Stimulated activated naive CD4-positive, alpha-beta T cell treated with Interleukin-2 at 50 U/mL for 16 hours (primary cell): ENCODE measurements around the gene SGF29.
"Not testable (repeated sequence)": the region's sequence is repeated elsewhere in the genome, so short reads cannot be mapped to it uniquely, and the experiment has no call there.

Experiments
- DNase-seq: peaks from one replicate; lab custom pipeline; 2025; lab: John Stamatoyannopoulos, UW

The SGF29 gene

GRCh38 chr16:28532940-28533647 is 20.6 kb upstream of the SGF29 start:
- DNase-seq: no peak

- DNase-seq: no peak
Measured at GRCh38 chr16:28534542-28535373, 19.0 kb upstream of the SGF29 start.

- DNase-seq: no peak
Measured at GRCh38 chr16:28537076-28537475, 16.6 kb upstream of the SGF29 start.

GRCh38 chr16:28537964-28538732 is 15.6 kb upstream of the SGF29 start:
- no peak for DNase-seq

- no peak for DNase-seq
Measured at GRCh38 chr16:28538733-28539596, 14.8 kb upstream of the SGF29 start, which contains the start of gene NUPR1. Gene NUPR1 (minus strand): TSS chr16:28538974. CDS start chr16:28538907, 67 bp downstream.

GRCh38 chr16:28540346-28540745 is 13.4 kb upstream of the SGF29 start:
- no peak for DNase-seq

GRCh38 chr16:28542646-28543045 is 11.1 kb upstream of the SGF29 start:
- DNase-seq: no peak

- DNase-seq: no peak
Measured at GRCh38 chr16:28543072-28543471, 10.6 kb upstream of the SGF29 start.

- DNase-seq: no peak
Measured at GRCh38 chr16:28544998-28545397, 8.7 kb upstream of the SGF29 start.

- not testable (repeated sequence) for DNase-seq
Measured at GRCh38 chr16:28545964-28546363, 7.8 kb upstream of the SGF29 start.

- DNase-seq: no peak
Measured at GRCh38 chr16:28546626-28547025, 7.1 kb upstream of the SGF29 start.

GRCh38 chr16:28548306-28548802 is 5.4 kb upstream of the SGF29 start:
- no peak for DNase-seq

GRCh38 chr16:28549301-28549899 is 4.3 kb upstream of the SGF29 start:
- DNase-seq: no peak

- DNase-seq: no peak
Measured at GRCh38 chr16:28554634-28555423, 1.1 kb downstream of the SGF29 start.

- DNase-seq: no peak
Measured at GRCh38 chr16:28555561-28555960, 1.8 kb downstream of the SGF29 start.

GRCh38 chr16:28556914-28557320 is 3.2 kb downstream of the SGF29 start:
- DNase-seq: no peak

- DNase-seq: no peak
Measured at GRCh38 chr16:28558456-28558855, 4.7 kb downstream of the SGF29 start.

- DNase-seq: no peak
Measured at GRCh38 chr16:28561557-28562187, 8.0 kb downstream of the SGF29 start.

- no peak for DNase-seq
Measured at GRCh38 chr16:28562199-28562598, 8.5 kb downstream of the SGF29 start.

- no peak for DNase-seq
Measured at GRCh38 chr16:28563218-28563617, 9.5 kb downstream of the SGF29 start.
